GM23338 (cell line): ENCODE results near the gene TMA7. TPM values are rescaled to one million over a fixed set of nuclear protein-coding genes. Genes with fewer than 3 reads are reported as not detected.

Experiments
- ATAC-seq: fragments of 200-7000 bp; cut with Tn5 transposase; 3 replicates; pipeline ENCODE4 v1.9.1; 2020
- DNase-seq: peaks from one replicate; pipeline ENCODE4 v3.0.0-alpha.2; 2015; ENCODE audit warnings: low spot score
- H2AFZ ChIP-seq: fragments of 200-600 bp; sonication (generic); 2 replicates; pipeline ENCODE4 v1.8.0; 2016; ENCODE audit warnings: antibody characterized with exemption, mild to moderate bottlenecking, moderate library complexity
- H3F3A ChIP-seq: fragments of 200-600 bp; sonication (generic); replicated peaks from 2 replicates; pipeline ENCODE4 v1.8.0; 2017; ENCODE audit warnings: antibody characterized with exemption, mixed run types, low read depth
- H3K27ac ChIP-seq: fragments of 200-600 bp; sonication (generic); 2 replicates; pipeline ENCODE4 v1.6.1; 2016; ENCODE audit warnings: low read depth
- H3K27me3 ChIP-seq: fragments of 200-600 bp; sonication (generic); 2 replicates; pipeline ENCODE4 v1.8.0; 2016; ENCODE audit warnings: mild to moderate bottlenecking, mixed run types, moderate library complexity; ENCODE audit not compliant: insufficient read depth
- H3K36me3 ChIP-seq: fragments of 200-600 bp; sonication (generic); 2 replicates; pipeline ENCODE4 v1.8.0; 2016; ENCODE audit warnings: mild to moderate bottlenecking; ENCODE audit not compliant: insufficient read depth
- H3K4me1 ChIP-seq: fragments of 200-600 bp; sonication (generic); 2 replicates; pipeline ENCODE4 v1.8.0; 2016; ENCODE audit warnings: mild to moderate bottlenecking, moderate library complexity; ENCODE audit not compliant: insufficient read depth
- H3K4me2 ChIP-seq: fragments of 200-600 bp; sonication (generic); 2 replicates; pipeline ENCODE4 v1.7.1; 2017; ENCODE audit warnings: mixed run types
- H3K4me3 ChIP-seq: fragments of 200-600 bp; sonication (generic); 2 replicates; pipeline ENCODE4 v1.6.1; 2016; ENCODE audit warnings: mixed run types
- H3K79me2 ChIP-seq: fragments of 200-600 bp; sonication (generic); replicated peaks from 2 replicates; pipeline ENCODE4 v1.8.0; 2017; ENCODE audit warnings: mild to moderate bottlenecking; ENCODE audit not compliant: insufficient read depth
- H3K9me2 ChIP-seq: fragments of 200-600 bp; sonication (generic); 2 replicates; pipeline ENCODE4 v1.8.0; 2017; ENCODE audit not compliant: insufficient read depth
- H4K20me1 ChIP-seq: fragments of 200-600 bp; sonication (generic); replicated peaks from 2 replicates; pipeline ENCODE4 v1.8.0; 2017; ENCODE audit warnings: mild to moderate bottlenecking; ENCODE audit not compliant: insufficient read depth
- H3K27ac Mint-ChIP-seq: 2 replicates; pipeline ENCODE4 v1.8.0; 2020; ENCODE audit warnings: inconsistent platforms, mild to moderate bottlenecking, moderate library complexity, mixed read lengths
- H3K27me3 Mint-ChIP-seq: 3 replicates; pipeline ENCODE4 v1.8.0; 2022; ENCODE audit warnings: low read depth, mild to moderate bottlenecking, moderate library complexity, mixed read lengths, inconsistent platforms; ENCODE audit not compliant: insufficient read depth, poor library complexity
- H3K36me3 Mint-ChIP-seq: 3 replicates; pipeline ENCODE4 v1.8.0; 2021; ENCODE audit warnings: low read depth, mild to moderate bottlenecking, inconsistent platforms, moderate library complexity, mixed read lengths
- H3K4me1 Mint-ChIP-seq: 3 replicates; pipeline ENCODE4 v1.8.0; 2020; ENCODE audit warnings: mild to moderate bottlenecking, inconsistent platforms, mixed read lengths
- H3K4me3 Mint-ChIP-seq: 3 replicates; pipeline ENCODE4 v1.8.0; 2021; ENCODE audit warnings: moderate library complexity, mild to moderate bottlenecking, inconsistent platforms, mixed read lengths
- H3K9me3 Mint-ChIP-seq: 3 replicates; pipeline ENCODE4 v1.8.0; 2020; ENCODE audit warnings: moderate library complexity, mild to moderate bottlenecking, inconsistent platforms, mixed read lengths
- JUNB ChIP-seq: IDR thresholded peaks from one replicate; pipeline ENCODE4 v1.6.1; 2016; ENCODE audit warnings: antibody characterized with exemption; ENCODE audit not compliant: unreplicated experiment
- NANOG ChIP-seq: IDR thresholded peaks from 2 replicates; pipeline ENCODE4 v1.6.1; 2016; ENCODE audit warnings: antibody characterized with exemption, borderline replicate concordance
- STAT1 ChIP-seq: IDR thresholded peaks from one replicate; pipeline ENCODE4 v1.6.1; 2016; ENCODE audit warnings: antibody characterized with exemption; ENCODE audit not compliant: unreplicated experiment
- ZNF114 ChIP-seq: fragments of 250-450 bp; sonication (Bioruptor Pico); IDR thresholded peaks from 2 replicates; pipeline ENCODE4 v1.5.0; 2020; ENCODE audit warnings: mild to moderate bottlenecking, moderate library complexity
- ZNF331 ChIP-seq: fragments of 250-450 bp; sonication (Bioruptor Pico); IDR thresholded peaks from 2 replicates; pipeline ENCODE4 v1.5.0; 2020; ENCODE audit warnings: low read depth, mild to moderate bottlenecking, moderate library complexity
- polyA plus RNA-seq: library from polyadenylated mRNA; unstranded; fragments of >200 nt; fragmentation: Nextera tagmentation; extraction: Ambion mirVana; gene quantifications from 2 replicates; pipeline ENCODE4 v1.2.1, GENCODE V29; 2016
- total RNA-seq: library from RNA; depleted of rRNA; stranded (reverse); fragments of >200 nt; shearing (Covaris generic); gene quantifications from 2 replicates; pipeline ENCODE4 v1.2.3, GENCODE V29; 2014
- TF ChIP-seq, protein P1 (sequence below): fragments of 250-450 bp; sonication (Bioruptor Pico); IDR thresholded peaks from 2 replicates; pipeline ENCODE4 v1.5.0; 2020; ENCODE audit warnings: mild to moderate bottlenecking, moderate library complexity
- TF ChIP-seq, protein P2 (sequence below), 2 experiments: fragments of 200-600 bp in 1 of 2; sonication (generic) in 1 of 2; conservative IDR thresholded peaks; 2 replicates each; pipeline versions ENCODE4 v1.5.1 to v1.6.1; 2016 to 2017; ENCODE audit warnings: antibody characterized with exemption in 2 of 2, low read depth in 2 of 2, mild to moderate bottlenecking in 2 of 2, moderate library complexity in 1 of 2
- TF ChIP-seq, protein P3 (sequence below): IDR thresholded peaks from one replicate; pipeline ENCODE4 v1.6.1; 2018; ENCODE audit warnings: antibody characterized with exemption; ENCODE audit not compliant: unreplicated experiment

TMA7 gene
- total and polyA plus RNA-seq, 2 experiments from 2014 or later = 419 to 2,089 TPM

DNA sequence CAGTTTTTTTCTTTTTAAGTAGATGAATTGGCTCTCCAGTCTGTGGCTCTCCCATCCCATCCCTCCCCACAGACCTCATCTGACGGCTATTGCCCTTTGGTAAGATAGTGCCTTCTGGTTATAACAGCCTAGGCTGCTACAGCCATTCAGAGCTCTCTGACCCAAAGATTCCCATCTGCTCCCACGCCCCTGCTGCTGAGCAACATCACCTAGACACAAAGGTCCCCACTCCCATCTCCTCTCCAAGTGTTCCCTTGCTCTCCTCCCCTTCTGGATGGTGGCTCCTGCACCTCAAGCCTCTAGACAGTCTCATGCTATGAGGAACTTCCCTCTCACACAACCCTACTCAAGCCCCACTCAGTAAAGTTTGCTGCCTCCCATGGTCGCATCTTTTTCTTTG, 44.3 kb upstream of the TMA7 start (continued):
- TF ChIP-seq, protein P1, sequence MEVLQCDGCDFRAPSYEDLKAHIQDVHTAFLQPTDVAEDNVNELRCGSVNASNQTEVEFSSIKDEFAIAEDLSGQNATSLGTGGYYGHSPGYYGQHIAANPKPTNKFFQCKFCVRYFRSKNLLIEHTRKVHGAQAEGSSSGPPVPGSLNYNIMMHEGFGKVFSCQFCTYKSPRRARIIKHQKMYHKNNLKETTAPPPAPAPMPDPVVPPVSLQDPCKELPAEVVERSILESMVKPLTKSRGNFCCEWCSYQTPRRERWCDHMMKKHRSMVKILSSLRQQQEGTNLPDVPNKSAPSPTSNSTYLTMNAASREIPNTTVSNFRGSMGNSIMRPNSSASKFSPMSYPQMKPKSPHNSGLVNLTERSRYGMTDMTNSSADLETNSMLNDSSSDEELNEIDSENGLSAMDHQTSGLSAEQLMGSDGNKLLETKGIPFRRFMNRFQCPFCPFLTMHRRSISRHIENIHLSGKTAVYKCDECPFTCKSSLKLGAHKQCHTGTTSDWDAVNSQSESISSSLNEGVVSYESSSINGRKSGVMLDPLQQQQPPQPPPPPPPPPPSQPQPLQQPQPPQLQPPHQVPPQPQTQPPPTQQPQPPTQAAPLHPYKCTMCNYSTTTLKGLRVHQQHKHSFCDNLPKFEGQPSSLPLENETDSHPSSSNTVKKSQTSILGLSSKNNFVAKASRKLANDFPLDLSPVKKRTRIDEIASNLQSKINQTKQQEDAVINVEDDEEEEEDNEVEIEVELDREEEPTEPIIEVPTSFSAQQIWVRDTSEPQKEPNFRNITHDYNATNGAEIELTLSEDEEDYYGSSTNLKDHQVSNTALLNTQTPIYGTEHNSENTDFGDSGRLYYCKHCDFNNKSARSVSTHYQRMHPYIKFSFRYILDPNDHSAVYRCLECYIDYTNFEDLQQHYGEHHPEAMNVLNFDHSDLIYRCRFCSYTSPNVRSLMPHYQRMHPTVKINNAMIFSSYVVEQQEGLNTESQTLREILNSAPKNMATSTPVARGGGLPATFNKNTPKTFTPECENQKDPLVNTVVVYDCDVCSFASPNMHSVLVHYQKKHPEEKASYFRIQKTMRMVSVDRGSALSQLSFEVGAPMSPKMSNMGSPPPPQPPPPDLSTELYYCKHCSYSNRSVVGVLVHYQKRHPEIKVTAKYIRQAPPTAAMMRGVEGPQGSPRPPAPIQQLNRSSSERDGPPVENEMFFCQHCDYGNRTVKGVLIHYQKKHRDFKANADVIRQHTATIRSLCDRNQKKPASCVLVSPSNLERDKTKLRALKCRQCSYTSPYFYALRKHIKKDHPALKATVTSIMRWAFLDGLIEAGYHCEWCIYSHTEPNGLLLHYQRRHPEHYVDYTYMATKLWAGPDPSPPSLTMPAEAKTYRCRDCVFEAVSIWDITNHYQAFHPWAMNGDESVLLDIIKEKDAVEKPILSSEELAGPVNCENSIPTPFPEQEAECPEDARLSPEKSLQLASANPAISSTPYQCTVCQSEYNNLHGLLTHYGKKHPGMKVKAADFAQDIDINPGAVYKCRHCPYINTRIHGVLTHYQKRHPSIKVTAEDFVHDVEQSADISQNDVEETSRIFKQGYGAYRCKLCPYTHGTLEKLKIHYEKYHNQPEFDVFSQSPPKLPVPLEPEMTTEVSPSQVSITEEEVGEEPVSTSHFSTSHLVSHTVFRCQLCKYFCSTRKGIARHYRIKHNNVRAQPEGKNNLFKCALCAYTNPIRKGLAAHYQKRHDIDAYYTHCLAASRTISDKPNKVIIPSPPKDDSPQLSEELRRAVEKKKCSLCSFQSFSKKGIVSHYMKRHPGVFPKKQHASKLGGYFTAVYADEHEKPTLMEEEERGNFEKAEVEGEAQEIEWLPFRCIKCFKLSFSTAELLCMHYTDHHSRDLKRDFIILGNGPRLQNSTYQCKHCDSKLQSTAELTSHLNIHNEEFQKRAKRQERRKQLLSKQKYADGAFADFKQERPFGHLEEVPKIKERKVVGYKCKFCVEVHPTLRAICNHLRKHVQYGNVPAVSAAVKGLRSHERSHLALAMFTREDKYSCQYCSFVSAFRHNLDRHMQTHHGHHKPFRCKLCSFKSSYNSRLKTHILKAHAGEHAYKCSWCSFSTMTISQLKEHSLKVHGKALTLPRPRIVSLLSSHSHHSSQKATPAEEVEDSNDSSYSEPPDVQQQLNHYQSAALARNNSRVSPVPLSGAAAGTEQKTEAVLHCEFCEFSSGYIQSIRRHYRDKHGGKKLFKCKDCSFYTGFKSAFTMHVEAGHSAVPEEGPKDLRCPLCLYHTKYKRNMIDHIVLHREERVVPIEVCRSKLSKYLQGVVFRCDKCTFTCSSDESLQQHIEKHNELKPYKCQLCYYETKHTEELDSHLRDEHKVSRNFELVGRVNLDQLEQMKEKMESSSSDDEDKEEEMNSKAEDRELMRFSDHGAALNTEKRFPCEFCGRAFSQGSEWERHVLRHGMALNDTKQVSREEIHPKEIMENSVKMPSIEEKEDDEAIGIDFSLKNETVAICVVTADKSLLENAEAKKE (CRISPR knock-in tag) = no peak
- TF ChIP-seq STAT1 (no peak), ZNF114 (CRISPR knock-in tag) (no peak), NANOG (no peak), JUNB (no peak)

DNA sequence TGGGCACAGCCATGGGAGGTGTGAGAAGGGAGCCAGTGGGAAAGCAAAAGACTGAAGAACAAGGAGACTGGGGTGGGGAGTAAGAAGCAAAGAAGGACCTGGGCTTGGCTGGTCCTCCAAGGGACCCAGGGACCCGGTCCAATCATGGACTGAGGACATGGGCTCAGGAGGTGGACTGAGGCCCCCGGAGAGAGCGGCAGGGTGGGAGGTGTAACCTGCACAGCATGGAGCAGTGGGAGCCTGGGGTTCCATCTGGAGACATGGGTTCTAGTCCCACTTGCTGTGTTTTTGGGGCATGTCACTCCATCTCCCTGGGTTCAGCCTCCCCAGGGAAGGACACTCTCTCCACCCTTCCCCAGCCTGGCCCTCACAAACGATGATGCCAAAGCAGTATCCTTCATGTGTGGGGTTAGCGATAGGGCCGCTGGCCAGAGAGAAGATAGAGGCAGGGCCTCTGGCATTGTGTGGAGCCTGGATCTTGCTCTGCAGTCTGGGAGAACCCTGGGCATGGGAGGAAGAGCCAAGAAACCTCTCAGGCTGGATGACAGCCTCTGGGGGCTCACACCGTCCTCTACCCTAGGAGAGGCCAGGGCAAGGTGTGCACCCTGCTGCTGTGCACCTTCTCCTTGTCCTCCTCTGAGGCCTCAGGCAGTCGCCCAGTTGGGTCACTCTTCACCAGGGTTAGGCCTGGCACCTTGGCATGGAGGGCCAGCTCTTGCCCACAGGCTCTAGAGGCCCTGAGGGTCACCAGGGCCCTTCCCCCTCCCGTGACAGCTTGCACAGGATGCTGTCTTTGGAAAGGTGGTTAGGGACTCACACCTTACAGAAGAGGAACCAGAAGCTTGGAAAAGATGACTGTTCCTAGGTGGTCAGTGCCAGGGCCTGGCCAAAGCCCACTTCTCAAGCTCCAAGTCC, 42.0 kb upstream of the TMA7 start:
- Histone ChIP-seq H3F3A (no peaks in the 10 kb centered on the region; the same call in 1 of the 2 replicates), H3K4me1 (no peaks in the 10 kb centered on the region), H3K79me2 (no peaks in the 10 kb centered on the region), H3K27ac (no peak overlapping the region), H4K20me1 (no peaks in the 10 kb centered on the region; the same call in 1 of the 2 replicates), H3K9me2 (no peaks in the 10 kb centered on the region), H3K27me3 (no peaks in the 10 kb centered on the region), H3K4me2 (no peak overlapping the region), H2AFZ (no peak overlapping the region), H3K4me3 (no peak overlapping the region), H3K36me3 (no peaks in the 10 kb centered on the region)
- Mint-ChIP-seq H3K4me1 (peaks cover 11% of the 10 kb centered on the region), H3K27ac (no peak overlapping the region), H3K4me3 (no peak overlapping the region), H3K9me3 (no peaks in the 10 kb centered on the region), H3K27me3 (peaks cover 7% of the 10 kb centered on the region), H3K36me3 (peaks cover 29% of the 10 kb centered on the region)
- DNase-seq (no peak), ATAC-seq (no peak; the same call in 2 of the 3 replicates)
- TF ChIP-seq, protein P2, sequence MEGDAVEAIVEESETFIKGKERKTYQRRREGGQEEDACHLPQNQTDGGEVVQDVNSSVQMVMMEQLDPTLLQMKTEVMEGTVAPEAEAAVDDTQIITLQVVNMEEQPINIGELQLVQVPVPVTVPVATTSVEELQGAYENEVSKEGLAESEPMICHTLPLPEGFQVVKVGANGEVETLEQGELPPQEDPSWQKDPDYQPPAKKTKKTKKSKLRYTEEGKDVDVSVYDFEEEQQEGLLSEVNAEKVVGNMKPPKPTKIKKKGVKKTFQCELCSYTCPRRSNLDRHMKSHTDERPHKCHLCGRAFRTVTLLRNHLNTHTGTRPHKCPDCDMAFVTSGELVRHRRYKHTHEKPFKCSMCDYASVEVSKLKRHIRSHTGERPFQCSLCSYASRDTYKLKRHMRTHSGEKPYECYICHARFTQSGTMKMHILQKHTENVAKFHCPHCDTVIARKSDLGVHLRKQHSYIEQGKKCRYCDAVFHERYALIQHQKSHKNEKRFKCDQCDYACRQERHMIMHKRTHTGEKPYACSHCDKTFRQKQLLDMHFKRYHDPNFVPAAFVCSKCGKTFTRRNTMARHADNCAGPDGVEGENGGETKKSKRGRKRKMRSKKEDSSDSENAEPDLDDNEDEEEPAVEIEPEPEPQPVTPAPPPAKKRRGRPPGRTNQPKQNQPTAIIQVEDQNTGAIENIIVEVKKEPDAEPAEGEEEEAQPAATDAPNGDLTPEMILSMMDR (conservative IDR thresholded peaks at IDR 0.05; ENCODE audit: low read depth in 2 of 2) = no peak
- TF ChIP-seq, protein P3, sequence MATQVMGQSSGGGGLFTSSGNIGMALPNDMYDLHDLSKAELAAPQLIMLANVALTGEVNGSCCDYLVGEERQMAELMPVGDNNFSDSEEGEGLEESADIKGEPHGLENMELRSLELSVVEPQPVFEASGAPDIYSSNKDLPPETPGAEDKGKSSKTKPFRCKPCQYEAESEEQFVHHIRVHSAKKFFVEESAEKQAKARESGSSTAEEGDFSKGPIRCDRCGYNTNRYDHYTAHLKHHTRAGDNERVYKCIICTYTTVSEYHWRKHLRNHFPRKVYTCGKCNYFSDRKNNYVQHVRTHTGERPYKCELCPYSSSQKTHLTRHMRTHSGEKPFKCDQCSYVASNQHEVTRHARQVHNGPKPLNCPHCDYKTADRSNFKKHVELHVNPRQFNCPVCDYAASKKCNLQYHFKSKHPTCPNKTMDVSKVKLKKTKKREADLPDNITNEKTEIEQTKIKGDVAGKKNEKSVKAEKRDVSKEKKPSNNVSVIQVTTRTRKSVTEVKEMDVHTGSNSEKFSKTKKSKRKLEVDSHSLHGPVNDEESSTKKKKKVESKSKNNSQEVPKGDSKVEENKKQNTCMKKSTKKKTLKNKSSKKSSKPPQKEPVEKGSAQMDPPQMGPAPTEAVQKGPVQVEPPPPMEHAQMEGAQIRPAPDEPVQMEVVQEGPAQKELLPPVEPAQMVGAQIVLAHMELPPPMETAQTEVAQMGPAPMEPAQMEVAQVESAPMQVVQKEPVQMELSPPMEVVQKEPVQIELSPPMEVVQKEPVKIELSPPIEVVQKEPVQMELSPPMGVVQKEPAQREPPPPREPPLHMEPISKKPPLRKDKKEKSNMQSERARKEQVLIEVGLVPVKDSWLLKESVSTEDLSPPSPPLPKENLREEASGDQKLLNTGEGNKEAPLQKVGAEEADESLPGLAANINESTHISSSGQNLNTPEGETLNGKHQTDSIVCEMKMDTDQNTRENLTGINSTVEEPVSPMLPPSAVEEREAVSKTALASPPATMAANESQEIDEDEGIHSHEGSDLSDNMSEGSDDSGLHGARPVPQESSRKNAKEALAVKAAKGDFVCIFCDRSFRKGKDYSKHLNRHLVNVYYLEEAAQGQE = no peak
- no peak for TF ChIP-seq ZNF331 (CRISPR knock-in tag)
- TF ChIP-seq STAT1 = no peak
